BJ (cell line): Measurements from ENCODE around the gene MRGPRG. TPM values are rescaled to one million over a fixed set of nuclear protein-coding genes. Genes with fewer than 3 reads are reported as not detected.

Source experiments
- CTCF ChIA-PET: fragments of 350-600 bp; formaldehyde crosslinking; extraction: SDS; loops from one replicate; lab custom pipeline; 2021; ENCODE audit warnings: antibody characterized with exemption, inconsistent platforms; lab: Yijun Ruan, JAX
- POLR2A ChIA-PET: fragments of 300-600 bp; sonication (Branson Sonifier 250); formaldehyde crosslinking; extraction: SDS; loops from one replicate; lab custom pipeline; 2021; ENCODE audit warnings: antibody characterized with exemption; lab: Charles Lee
- DNase-seq: peaks from one replicate; pipeline ENCODE4 v3.0.0-alpha.2; 2011; ENCODE audit warnings: low read depth
- H3K27me3 ChIP-seq: 2 replicates; pipeline ENCODE4 v1.6.0; 2011; ENCODE audit warnings: low read length; ENCODE audit not compliant: control insufficient read depth, insufficient read depth
- H3K36me3 ChIP-seq: 2 replicates; pipeline ENCODE4 v1.5.1; 2011; ENCODE audit warnings: low read length; ENCODE audit not compliant: control insufficient read depth, insufficient read depth
- H3K4me3 ChIP-seq: 2 replicates; pipeline ENCODE4 v1.5.1; 2011; ENCODE audit warnings: low read depth, mild to moderate bottlenecking, control low read depth, low read length
- CTCF ChIP-seq: IDR thresholded peaks from 2 replicates; pipeline ENCODE4 v1.5.1; 2011; ENCODE audit warnings: low read depth, mild to moderate bottlenecking, control low read depth, inconsistent platforms, low read length, moderate library complexity; ENCODE audit not compliant: insufficient read depth
- polyA plus RNA-seq: library from polyadenylated mRNA; depleted of rRNA; stranded (reverse); fragments of >200 nt; gene quantifications from 2 replicates; pipeline ENCODE4 v1.2.3, GENCODE V29; 2011

Gene MRGPRG
- polyA plus RNA-seq, 1 experiment, result not detected

GRCh38 chr11:3223932-3224381, 5.3 kb upstream of the MRGPRG start:
- no peak overlapping the region for H3K4me3 ChIP-seq
- peaks cover 17% of the 10 kb centered on the region for H3K27me3 ChIP-seq
- H3K36me3 ChIP-seq, result no peaks in the 10 kb centered on the region
- no peak for DNase-seq
- no peak for TF ChIP-seq CTCF
- POLR2A ChIA-PET, result no interaction called here
- CTCF ChIA-PET, result interaction anchor here (0.9 to 2.4 kb wide), 9 partner anchors 12 to 691 kb away, joined by 3 to 9 read pairs (median 4); no protein-coding TSS in a partner anchor

DNA sequence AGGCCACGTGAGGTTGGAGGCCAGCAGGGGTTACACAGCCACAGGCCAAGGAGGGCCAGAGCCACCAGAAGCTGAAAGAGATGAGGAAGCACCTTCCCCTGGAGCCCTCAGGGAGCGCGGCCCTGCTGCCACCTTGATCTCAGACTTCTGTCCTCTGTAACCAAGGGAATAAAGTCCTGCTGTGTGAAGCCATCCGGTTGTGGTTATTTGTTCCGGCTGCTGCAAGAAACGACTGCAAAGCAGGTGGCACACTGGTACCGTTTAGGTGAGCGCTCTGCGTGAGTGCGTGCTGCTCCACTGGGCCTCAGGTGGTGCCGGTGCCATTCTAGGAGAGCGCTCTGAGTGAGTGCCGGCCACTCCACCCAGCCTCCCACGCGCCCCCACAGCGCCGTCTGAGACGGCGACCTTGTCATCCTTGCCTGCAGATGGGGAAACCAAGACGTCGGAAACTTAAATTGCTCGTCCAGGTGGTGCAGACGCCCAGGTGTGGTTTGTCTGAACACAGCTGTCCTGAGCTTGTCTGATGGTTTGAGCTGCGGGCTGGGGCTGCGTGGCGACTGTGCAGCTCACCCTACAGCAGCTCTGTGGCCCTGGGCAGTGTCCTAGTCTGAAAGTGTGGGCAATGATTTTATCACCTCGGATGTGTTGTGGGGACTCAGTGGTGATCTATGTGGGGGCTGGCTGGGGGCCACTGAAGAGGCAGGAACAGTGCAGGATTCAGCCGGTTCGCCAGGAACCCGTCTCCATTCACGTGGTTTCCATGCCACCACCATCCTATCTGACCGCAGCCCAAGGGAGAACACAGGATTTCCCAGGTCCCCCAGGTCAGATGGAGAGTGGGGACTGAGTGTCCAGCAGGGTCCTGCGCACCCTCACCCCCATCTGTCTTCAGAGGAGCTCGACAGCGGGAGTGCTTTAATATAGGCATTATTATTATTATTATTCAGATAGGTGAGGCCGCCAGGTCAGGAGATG, 4.6 kb upstream of the MRGPRG start:
- Histone ChIP-seq H3K4me3 (no peak overlapping the region), H3K36me3 (no peaks in the 10 kb centered on the region), H3K27me3 (peaks cover 17% of the 10 kb centered on the region)
- ChIA-PET CTCF (interaction anchor here (0.6 to 2.4 kb wide), 12 partner anchors 13 to 690 kb away, joined by 3 to 9 read pairs (median 4); no protein-coding TSS in a partner anchor), POLR2A (no interaction called here)
- no peak for DNase-seq
- no peak for TF ChIP-seq CTCF

- CTCF ChIA-PET, result interaction anchor here (1.3 to 2.1 kb wide), 4 partner anchors 14 to 689 kb away, joined by 4 to 6 read pairs (median 4); no protein-coding TSS in a partner anchor
Observed at GRCh38 chr11:3222003-3222855, 3.6 kb upstream of the MRGPRG start.

GRCh38 chr11:3221408-3222002, 2.9 kb upstream of the MRGPRG start:
- no peak for TF ChIP-seq CTCF
- no peak for DNase-seq
- no peak overlapping the region for H3K4me3 ChIP-seq
- H3K36me3 ChIP-seq, result no peaks in the 10 kb centered on the region
- ChIA-PET CTCF (interaction anchor here (1.3 to 1.8 kb wide), 2 partner anchors 52 to 111 kb away, joined by 4 read pairs; no protein-coding TSS in a partner anchor), POLR2A (no interaction called here)
- peaks cover 17% of the 10 kb centered on the region for H3K27me3 ChIP-seq

More at GRCh38 chr11:3222003-3222855, 3.6 kb upstream of the MRGPRG start:
- DNase-seq, result no peak
- no peak for TF ChIP-seq CTCF
- POLR2A ChIA-PET, result no interaction called here
- peaks cover 17% of the 10 kb centered on the region for H3K27me3 ChIP-seq
- no peaks in the 10 kb centered on the region for H3K36me3 ChIP-seq
- no peak overlapping the region for H3K4me3 ChIP-seq
